Measurements from ENCODE around the gene TMEM127. TPM values are rescaled to one million over a fixed set of nuclear protein-coding genes. Genes with fewer than 3 reads are reported as not detected.

The TMEM127 gene
- 43.6 and 46.8 TPM in 2 replicates for total RNA-seq (2014; rRNA removed; shearing (Covaris generic))
- polyA plus RNA-seq (2016; fragmentation: Nextera tagmentation; extraction: Ambion mirVana): 33.4 and 34.0 TPM in 2 replicates

DNA sequence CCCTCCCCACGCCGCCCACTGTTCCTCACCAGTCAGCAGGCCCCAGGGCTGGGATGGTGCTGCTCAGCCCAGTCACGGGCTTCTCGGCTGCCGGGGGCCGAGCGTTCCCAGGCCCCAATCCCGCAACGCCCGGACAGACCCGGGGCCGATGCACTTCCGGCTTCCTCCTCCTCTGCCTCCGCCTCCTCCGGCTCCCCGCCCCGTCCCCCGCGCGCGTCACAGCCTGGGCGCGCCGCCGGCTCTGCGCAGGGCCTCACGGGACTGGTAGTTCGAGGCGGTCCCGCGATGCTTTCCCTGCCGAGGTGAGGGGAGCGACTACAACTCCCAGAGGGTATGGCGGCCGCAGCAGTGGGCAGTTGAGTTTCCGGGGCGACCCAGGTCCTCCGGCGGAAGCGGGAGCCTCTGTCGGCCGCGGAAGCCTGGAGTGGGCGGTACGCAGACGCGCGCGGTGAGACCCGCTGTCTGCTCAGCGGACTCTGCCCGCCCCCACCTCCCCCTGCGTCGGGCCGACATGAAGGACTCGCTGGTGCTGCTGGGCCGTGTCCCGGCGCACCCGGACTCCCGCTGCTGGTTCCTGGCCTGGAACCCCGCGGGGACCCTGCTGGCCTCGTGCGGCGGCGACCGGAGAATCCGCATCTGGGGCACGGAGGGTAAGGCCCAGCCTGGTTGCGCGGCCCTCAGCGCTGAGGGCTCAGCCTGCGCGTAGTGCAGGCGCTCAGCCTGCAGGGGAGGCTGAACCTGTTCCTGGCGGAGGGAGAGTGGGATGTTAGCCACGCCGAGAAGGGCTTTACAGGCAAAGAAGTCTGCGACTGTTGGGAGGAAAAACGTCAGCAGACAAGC is at the start of gene TMEM127, which contains the start of gene CIAO1:
Gene TMEM127, minus strand, starts transcription at position 158 of the 840 bp plus-strand sequence. CDS start 616 bp downstream, outside the sequence.
Gene CIAO1, plus strand, starts transcription at position 386 of the 840 bp plus-strand sequence. Its CDS starts 126 bp downstream, at position 512.
- Histone ChIP-seq H3F3A (ENCODE audit: insufficient read depth) (peaks cover 36% of the 10 kb centered on the region), H3K4me1 (ENCODE audit: insufficient read depth) (peaks cover 34% of the 10 kb centered on the region), H4K20me1 (ENCODE audit: insufficient read depth) (no peaks in the 10 kb centered on the region), H3K9ac (peak within 1 kb of the TSS; percentile 94), H3K9me3 (ENCODE audit: low read depth) (no peaks in the 10 kb centered on the region), H3K4me2 (ENCODE audit: unreplicated experiment) (peak within 1 kb of the TSS; percentile 94), H3K4me3 (peak within 1 kb of the TSS; percentile 99), H3K36me3 (ENCODE audit: low read depth) (peaks cover 1% of the 10 kb centered on the region; the same call in 1 of the 2 replicates), H3K27ac (peak within 1 kb of the TSS; percentile 77), H3K9me2 (ENCODE audit: insufficient read depth) (no peaks in the 10 kb centered on the region), H3K79me2 (ENCODE audit: insufficient read depth) (peaks cover 73% of the 10 kb centered on the region), H2AFZ (peak within 1 kb of the TSS; percentile 81), H3K27me3 (replicated peaks; ENCODE audit: insufficient read depth) (no peaks in the 10 kb centered on the region)
- TF ChIP-seq EZH2phosphoT487 (IDR thresholded peaks at IDR 0.05; ENCODE audit: insufficient read depth, low read depth): no peak
- no peak for TF ChIP-seq EZH2 (IDR thresholded peaks at IDR 0.05; ENCODE audit: insufficient read depth, poor library complexity, severe bottlenecking)
- in situ Hi-C loops (cut with MboI): loop anchor here (25.0 kb wide), 1 partner anchor 254 kb away; no protein-coding TSS in a partner anchor
- 0% methylated on average over 53 to 71 of the region's 81 CpGs for WGBS, 2 experiments (ENCODE audit: low coverage in 1 of 2, low lambda C conversion rate in 2 of 2, missing lambda C conversion rate in 2 of 2)
- peak; percentile 99 for DNase-seq

DNA sequence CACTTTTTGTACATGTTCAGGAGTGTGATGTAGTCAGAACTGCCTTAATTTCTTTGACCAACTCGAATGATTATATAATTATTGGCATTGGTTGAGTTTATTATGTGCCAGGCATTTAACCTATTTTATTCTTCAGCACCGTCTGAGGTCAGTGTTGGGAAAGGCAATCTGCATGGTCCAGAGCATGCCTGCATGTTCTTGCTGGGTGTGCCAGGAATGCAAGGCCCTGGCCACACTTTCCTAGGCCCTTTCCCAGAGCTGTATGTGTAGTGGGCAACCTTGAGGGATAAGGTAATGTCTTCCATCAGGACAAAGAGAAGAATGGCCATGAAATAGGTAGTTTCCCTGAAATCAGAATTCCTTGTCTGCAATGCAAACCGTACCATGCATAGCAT is 49.2 kb upstream of the TMEM127 start:
- no peak for DNase-seq
- no peak overlapping the region for H2AFZ ChIP-seq
- H3K27ac ChIP-seq: peak overlapping the region; percentile 53
- WGBS, 2 experiments (ENCODE audit: low coverage in 1 of 2, low lambda C conversion rate in 2 of 2, missing lambda C conversion rate in 2 of 2): 33 to 46% methylated on average over 3 of the region's 3 CpGs
- no peaks in the 10 kb centered on the region for H3K36me3 ChIP-seq (ENCODE audit: low read depth)
- H4K20me1 ChIP-seq (ENCODE audit: insufficient read depth): no peaks in the 10 kb centered on the region
- H3K4me3 ChIP-seq: no peak overlapping the region
- H3K27me3 ChIP-seq (replicated peaks; ENCODE audit: insufficient read depth): no peaks in the 10 kb centered on the region
- peaks cover 16% of the 10 kb centered on the region; the same call in 1 of the 2 replicates for H3F3A ChIP-seq (ENCODE audit: insufficient read depth)
- peaks cover 7% of the 10 kb centered on the region for H3K4me1 ChIP-seq (ENCODE audit: insufficient read depth)
- no peak overlapping the region for H3K9ac ChIP-seq
- no peaks in the 10 kb centered on the region for H3K9me2 ChIP-seq (ENCODE audit: insufficient read depth)
- in situ Hi-C loops (cut with MboI): no loop called here
- H3K4me2 ChIP-seq (ENCODE audit: unreplicated experiment): no peak overlapping the region
- H3K79me2 ChIP-seq (ENCODE audit: insufficient read depth): no peaks in the 10 kb centered on the region
- H3K9me3 ChIP-seq (ENCODE audit: low read depth): no peaks in the 10 kb centered on the region
- TF ChIP-seq EZH2phosphoT487 (IDR thresholded peaks at IDR 0.05; ENCODE audit: insufficient read depth, low read depth) (no peak), EZH2 (IDR thresholded peaks at IDR 0.05; ENCODE audit: insufficient read depth, poor library complexity, severe bottlenecking) (no peak)

- no peak for DNase-seq
- TF ChIP-seq EZH2 (IDR thresholded peaks at IDR 0.05; ENCODE audit: insufficient read depth, poor library complexity, severe bottlenecking) (no peak), EZH2phosphoT487 (IDR thresholded peaks at IDR 0.05; ENCODE audit: insufficient read depth, low read depth) (no peak)
- Histone ChIP-seq H3F3A (ENCODE audit: insufficient read depth) (no peaks in the 10 kb centered on the region), H3K4me3 (no peak overlapping the region), H3K9ac (no peak overlapping the region), H2AFZ (no peak overlapping the region), H3K4me2 (ENCODE audit: unreplicated experiment) (no peak overlapping the region), H3K9me2 (ENCODE audit: insufficient read depth) (no peaks in the 10 kb centered on the region), H4K20me1 (ENCODE audit: insufficient read depth) (no peaks in the 10 kb centered on the region), H3K4me1 (ENCODE audit: insufficient read depth) (peaks cover 15% of the 10 kb centered on the region), H3K27me3 (replicated peaks; ENCODE audit: insufficient read depth) (no peaks in the 10 kb centered on the region), H3K9me3 (ENCODE audit: low read depth) (no peaks in the 10 kb centered on the region), H3K79me2 (ENCODE audit: insufficient read depth) (peaks cover 26% of the 10 kb centered on the region), H3K36me3 (ENCODE audit: low read depth) (peaks cover 7% of the 10 kb centered on the region), H3K27ac (no peak overlapping the region)
- WGBS, 2 experiments (ENCODE audit: low coverage in 1 of 2, low lambda C conversion rate in 2 of 2, missing lambda C conversion rate in 2 of 2): 64 to 69% methylated on average over 5 of the region's 5 CpGs
- in situ Hi-C loops (cut with MboI): no loop called here
These were observed 42.5 kb upstream of the TMEM127 start for GRCh38 chr2:96308248-96308647.

DNA sequence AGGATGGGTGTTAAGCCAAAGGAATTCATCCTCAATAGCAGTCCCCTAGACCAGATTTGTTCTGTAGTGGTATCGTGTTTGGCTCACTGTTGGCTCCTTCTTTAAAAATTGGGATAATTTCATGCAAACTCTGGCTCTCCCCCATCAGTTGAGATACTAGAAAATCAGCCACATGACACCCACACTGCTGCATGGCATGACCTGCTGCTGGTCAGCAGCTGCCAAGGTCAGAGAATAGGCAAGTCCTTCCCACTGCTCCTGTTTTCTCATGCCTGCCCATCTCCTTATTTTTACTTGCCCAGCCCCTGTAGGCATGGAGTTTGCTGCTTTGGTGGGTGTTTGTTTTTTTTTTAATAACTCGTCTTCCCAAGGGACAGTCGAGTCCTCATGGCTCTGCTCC is 40.6 kb upstream of the TMEM127 start:
- no peak overlapping the region for H3K27ac ChIP-seq
- peak; percentile 18 for DNase-seq

More for the DNA sequence above, 40.6 kb upstream of the TMEM127 start:
- Histone ChIP-seq H3K27me3 (replicated peaks; ENCODE audit: insufficient read depth) (no peaks in the 10 kb centered on the region), H3K9me3 (ENCODE audit: low read depth) (no peaks in the 10 kb centered on the region), H3K9me2 (ENCODE audit: insufficient read depth) (no peaks in the 10 kb centered on the region), H3K4me2 (ENCODE audit: unreplicated experiment) (peak overlapping the region; percentile 94), H3K79me2 (ENCODE audit: insufficient read depth) (peaks cover 45% of the 10 kb centered on the region), H2AFZ (peak overlapping the region; percentile 86), H3K4me3 (peak overlapping the region; percentile 97), H3K36me3 (ENCODE audit: low read depth) (peaks cover 22% of the 10 kb centered on the region), H3F3A (ENCODE audit: insufficient read depth) (no peaks in the 10 kb centered on the region), H3K9ac (peak overlapping the region; percentile 88), H3K4me1 (ENCODE audit: insufficient read depth) (peaks cover 15% of the 10 kb centered on the region), H4K20me1 (ENCODE audit: insufficient read depth) (no peaks in the 10 kb centered on the region)
- in situ Hi-C loops (cut with MboI): no loop called here
- 71 to 73% methylated on average over 3 of the region's 3 CpGs for WGBS, 2 experiments (ENCODE audit: low coverage in 1 of 2, low lambda C conversion rate in 2 of 2, missing lambda C conversion rate in 2 of 2)
- no peak for TF ChIP-seq EZH2 (IDR thresholded peaks at IDR 0.05; ENCODE audit: insufficient read depth, poor library complexity, severe bottlenecking)
- no peak for TF ChIP-seq EZH2phosphoT487 (IDR thresholded peaks at IDR 0.05; ENCODE audit: insufficient read depth, low read depth)
